HCT116 (cell line): Measurements from ENCODE around the gene CABS1. TPM values are rescaled to one million over a fixed set of nuclear protein-coding genes. Genes with fewer than 3 reads are reported as not detected.

Source experiments
- ATAC-seq: fragments of 200-7000 bp; cut with Tn5 transposase; 2 replicates; pipeline ENCODE4 v1.9.1; 2020; ENCODE audit warnings: mild to moderate bottlenecking, moderate library complexity
- BruUV-seq: library from RNA; stranded (reverse); fragments of 400-500 nt; replicated peaks from 2 replicates; lab custom pipeline; 2021; lab: Mats Ljungman, UMichigan
- CTCF ChIA-PET: fragments of 300-600 bp; sonication (Branson Sonifier 250); formaldehyde crosslinking; loops from one replicate; lab custom pipeline; 2021; ENCODE audit warnings: antibody characterized with exemption; lab: Charles Lee
- POLR2A ChIA-PET: fragments of 300-600, 350-600 bp; sonication (Branson Sonifier 250); formaldehyde crosslinking; loops from one replicate; lab custom pipeline; 2021; ENCODE audit warnings: antibody characterized with exemption; lab: Charles Lee
- RAD21 ChIA-PET, 2 experiments: fragments of 300-600 bp; sonication (Branson Sonifier 250); formaldehyde crosslinking; loops; one replicate each; lab custom pipeline; 2023; ENCODE audit warnings: low total read pairs in 2 of 2; ENCODE audit not compliant: uncharacterized antibody in 2 of 2, unreplicated experiment in 2 of 2, low non-redundant PET in 1 of 2; lab: Charles Lee
- DNase-seq: peaks from one replicate; pipeline ENCODE4 v3.0.0-alpha.2; 2010; ENCODE audit warnings: low read depth, low spot score
- H2AFZ ChIP-seq: fragments of 200-600 bp; shearing (Covaris generic), sonication (generic); 2 replicates; pipeline ENCODE4 v1.6.1; 2017; ENCODE audit warnings: low read depth, mixed run types, mixed read lengths, antibody characterized with exemption, low read length; ENCODE audit not compliant: poor library complexity, severe bottlenecking
- H3K27ac ChIP-seq: 2 replicates; pipeline ENCODE4 v1.5.1; 2012; ENCODE audit warnings: low read depth, low read length
- H3K27me3 ChIP-seq: fragments of 200-600 bp; sonication (generic); 2 replicates; pipeline ENCODE4 v1.6.1; 2016; ENCODE audit warnings: mixed run types, low read length, mixed read lengths; ENCODE audit not compliant: insufficient read depth
- H3K36me3 ChIP-seq, 2 experiments: fragments of 200-500 bp in 1 of 2; fragments of 200-600 bp in 1 of 2; sonication (Bioruptor generic) in 1 of 2; sonication (generic) in 1 of 2; 2 replicates each; pipeline versions ENCODE4 v1.5.1 to v1.6.1; 2014 to 2016; ENCODE audit warnings: low read length in 2 of 2, inconsistent platforms in 1 of 2, mixed read lengths in 1 of 2, mixed run types in 1 of 2; ENCODE audit not compliant: insufficient read depth in 2 of 2, control insufficient read depth in 1 of 2
- H3K4me1 ChIP-seq, 2 experiments: fragments of 200-600 bp in 1 of 2; sonication (generic) in 1 of 2; 2 replicates each; pipeline versions ENCODE4 v1.5.1 to v1.6.1; 2012 to 2017; ENCODE audit warnings: low read length in 2 of 2, inconsistent platforms in 1 of 2, mild to moderate bottlenecking in 1 of 2, mixed read lengths in 1 of 2, mixed run types in 1 of 2, moderate library complexity in 1 of 2; ENCODE audit not compliant: insufficient read depth in 2 of 2, control insufficient read depth in 1 of 2
- H3K4me2 ChIP-seq: fragments of 200-600 bp; sonication (generic); 2 replicates; pipeline ENCODE4 v1.6.1; 2017; ENCODE audit warnings: mixed run types, low read length, mixed read lengths
- H3K4me3 ChIP-seq, 2 experiments: fragments of 200-600 bp in 1 of 2; sonication (generic) in 1 of 2; replicated peaks in 1 of 2; 2 replicates each; pipeline ENCODE4 v1.5.1; 2011 to 2016; ENCODE audit warnings: low read length in 2 of 2, control low read depth in 1 of 2, low read depth in 1 of 2, mild to moderate bottlenecking in 1 of 2, mixed read lengths in 1 of 2, mixed run types in 1 of 2
- H3K79me2 ChIP-seq: fragments of 200-600 bp; sonication (generic); 2 replicates; pipeline ENCODE4 v1.6.1; 2017; ENCODE audit warnings: mild to moderate bottlenecking, mixed run types, low read length, moderate library complexity, mixed read lengths; ENCODE audit not compliant: insufficient read depth
- H3K9ac ChIP-seq: fragments of 200-600 bp; sonication (generic); 2 replicates; pipeline ENCODE4 v1.6.1; 2016; ENCODE audit warnings: low read length, mixed read lengths
- H3K9me2 ChIP-seq: fragments of 200-600 bp; sonication (generic), shearing (Covaris generic); 2 replicates; pipeline ENCODE4 v1.6.1; 2017; ENCODE audit warnings: mixed run types, mild to moderate bottlenecking, moderate library complexity; ENCODE audit not compliant: insufficient read depth
- H3K9me3 ChIP-seq, 2 experiments: fragments of 200-500 bp in 1 of 2; fragments of 200-600 bp in 1 of 2; sonication (Bioruptor generic) in 1 of 2; sonication (generic) in 1 of 2; 2 replicates each; pipeline ENCODE4 v1.6.1; 2014 to 2017; ENCODE audit warnings: low read length in 2 of 2, mixed read lengths in 2 of 2, inconsistent platforms in 1 of 2, low read depth in 1 of 2, mild to moderate bottlenecking in 1 of 2, mixed run types in 1 of 2, moderate library complexity in 1 of 2; ENCODE audit not compliant: control insufficient read depth in 1 of 2, insufficient read depth in 1 of 2
- H4K20me1 ChIP-seq: fragments of 200-600 bp; sonication (generic), shearing (Covaris generic); 2 replicates; pipeline ENCODE4 v1.6.1; 2017; ENCODE audit warnings: mixed run types, mild to moderate bottlenecking, moderate library complexity; ENCODE audit not compliant: insufficient read depth
- ATF3 ChIP-seq: IDR thresholded peaks from 2 replicates; pipeline ENCODE4 v1.6.1; 2012
- CBX3 ChIP-seq: IDR thresholded peaks from 2 replicates; pipeline ENCODE4 v1.6.1; 2012; ENCODE audit warnings: low read depth
- CEBPB ChIP-seq: IDR thresholded peaks from 2 replicates; pipeline ENCODE4 v1.6.1; 2012; ENCODE audit warnings: low read depth
- CTCF ChIP-seq, 3 experiments: fragments of 200-600 bp in 1 of 3; sonication (generic) in 1 of 3; IDR thresholded peaks in 2 of 3; conservative IDR thresholded peaks in 1 of 3; 2 replicates each; pipeline ENCODE4 v1.5.1; 2012 to 2017; ENCODE audit warnings: low read depth in 2 of 3, low read length in 2 of 3, antibody characterized with exemption in 1 of 3, borderline replicate concordance in 1 of 3, control low read depth in 1 of 3, mild to moderate bottlenecking in 1 of 3, mixed read lengths in 1 of 3, mixed run types in 1 of 3, moderate library complexity in 1 of 3; ENCODE audit not compliant: insufficient read depth in 1 of 3
- EGR1 ChIP-seq: IDR thresholded peaks from 2 replicates; pipeline ENCODE4 v1.6.1; 2012; ENCODE audit warnings: low read depth
- ELF1 ChIP-seq: IDR thresholded peaks from 2 replicates; pipeline ENCODE4 v1.6.1; 2012; ENCODE audit warnings: low read depth, borderline replicate concordance
- EZH2 ChIP-seq: fragments of 200-600 bp; sonication (generic); IDR thresholded peaks from 2 replicates; pipeline ENCODE4 v1.6.1; 2017; ENCODE audit warnings: antibody characterized with exemption, mixed run types
- FOSL1 ChIP-seq: IDR thresholded peaks from 2 replicates; pipeline ENCODE4 v1.6.1; 2012; ENCODE audit warnings: low read depth
- MAX ChIP-seq: IDR thresholded peaks from 2 replicates; pipeline ENCODE4 v1.6.1; 2012
- POLR2A ChIP-seq: IDR thresholded peaks from 2 replicates; pipeline ENCODE4 v1.7.0; 2011; ENCODE audit warnings: borderline replicate concordance; ENCODE audit not compliant: insufficient read depth, insufficient read length; ENCODE audit errors: extremely low read depth
- RAD21 ChIP-seq: IDR thresholded peaks from 2 replicates; pipeline ENCODE4 v1.6.1; 2012; ENCODE audit warnings: low read depth, mild to moderate bottlenecking
- SP1 ChIP-seq: IDR thresholded peaks from 2 replicates; pipeline ENCODE4 v1.6.1; 2012; ENCODE audit warnings: low read depth
- SRF ChIP-seq: IDR thresholded peaks from 2 replicates; pipeline ENCODE4 v1.6.1; 2012; ENCODE audit warnings: low read depth
- TCF7L2 ChIP-seq: IDR thresholded peaks from 2 replicates; pipeline ENCODE4 v1.7.0; 2011; ENCODE audit warnings: borderline replicate concordance, inconsistent platforms; ENCODE audit not compliant: insufficient read depth, insufficient read length; ENCODE audit errors: extremely low read depth
- ZFX ChIP-seq: fragments of 450-650 bp; IDR thresholded peaks from 2 replicates; pipeline ENCODE4 v1.6.1; 2017
- ZNF274 ChIP-seq: fragments of 200-500 bp; sonication (Bioruptor generic); IDR thresholded peaks from 2 replicates; pipeline ENCODE4 v1.6.1; 2014; ENCODE audit warnings: mild to moderate bottlenecking, low read depth, low read length, inconsistent platforms
- intact Hi-C: fragments of 100-400 bp; cut with micrococcal nuclease; formaldehyde crosslinking; loops from 2 replicates; pipeline ENCODE4 v1.10.0; 2022
- total RNA-seq: library from RNA; stranded (reverse); gene quantifications from one replicate; pipeline ENCODE4 v1.2.1, GENCODE V29; 2021; ENCODE audit not compliant: unreplicated experiment
- TF ChIP-seq, protein P1 (sequence below): IDR thresholded peaks from 2 replicates; pipeline ENCODE4 v1.6.1; 2012; ENCODE audit warnings: low read depth

CABS1 gene
- total RNA-seq, 1 experiment from 2014 or later: not detected

DNA sequence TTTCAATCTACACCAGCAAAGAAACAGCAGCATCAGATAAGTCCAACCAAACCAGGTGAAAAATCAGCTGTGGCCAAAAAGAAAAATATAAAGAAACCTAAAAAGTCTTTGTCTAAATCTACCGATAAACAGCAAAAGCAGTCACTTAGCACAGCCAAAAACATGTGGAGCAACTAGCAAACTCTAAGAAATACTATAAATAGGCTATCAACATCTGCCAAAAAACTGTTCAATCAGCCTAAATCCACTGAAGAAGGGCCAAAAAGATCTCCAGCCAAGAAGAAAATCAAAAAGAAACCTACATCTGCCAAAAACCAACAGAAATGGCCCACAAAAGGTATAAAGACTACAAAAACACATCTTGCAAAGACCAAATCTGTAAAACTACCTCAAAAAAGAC is 36.7 kb upstream of the CABS1 start:
- Histone ChIP-seq H3K4me1 (no peaks in the 10 kb centered on the region), H3K27ac (no peak overlapping the region), H3K79me2 (no peaks in the 10 kb centered on the region), H3K9me3 (no peaks in the 10 kb centered on the region), H2AFZ (no peak overlapping the region), H3K27me3 (no peaks in the 10 kb centered on the region), H3K9ac (no peak overlapping the region), H3K9me2 (no peaks in the 10 kb centered on the region), H3K4me2 (no peak overlapping the region), H4K20me1 (no peaks in the 10 kb centered on the region), H3K4me3 (no peak overlapping the region)
- no peak for ATAC-seq
- intact Hi-C loops: no loop called here
- POLR2A ChIA-PET: no interaction called here
- CTCF ChIA-PET: no interaction called here
- RAD21 ChIA-PET: no interaction called here
- no peak for DNase-seq
- no peak for TF ChIP-seq POLR2A
- TF ChIP-seq FOSL1: no peak
- TF ChIP-seq RAD21: no peak
- TF ChIP-seq, all 23 proteins: peak for 0
- H3K36me3 ChIP-seq: no peaks in the 10 kb centered on the region
- BruUV-seq: no TSS peak

GRCh38 chr4:70299643-70300042 is 35.1 kb upstream of the CABS1 start:
- no TSS peak for BruUV-seq
- CTCF ChIA-PET: no interaction called here
- ATAC-seq: no peak
- no peak for TF ChIP-seq TCF7L2
- TF ChIP-seq ZFX: no peak
- no peak for TF ChIP-seq POLR2A
- TF ChIP-seq EZH2: no peak
- no peak for TF ChIP-seq CEBPB
- no peak for TF ChIP-seq CTCF (IDR thresholded peaks at IDR 0.05 in 2 of 3, conservative IDR thresholded peaks at IDR 0.05 in 1 of 3; ENCODE audit: borderline replicate concordance in 1 of 3, insufficient read depth in 1 of 3, low read depth in 2 of 3, low read length in 2 of 3)
- no peak for TF ChIP-seq CBX3
- no peak for TF ChIP-seq FOSL1
- TF ChIP-seq SRF: no peak
- no peak for TF ChIP-seq EGR1
- TF ChIP-seq ELF1: no peak
- no peak for TF ChIP-seq RAD21
- TF ChIP-seq, protein P1, sequence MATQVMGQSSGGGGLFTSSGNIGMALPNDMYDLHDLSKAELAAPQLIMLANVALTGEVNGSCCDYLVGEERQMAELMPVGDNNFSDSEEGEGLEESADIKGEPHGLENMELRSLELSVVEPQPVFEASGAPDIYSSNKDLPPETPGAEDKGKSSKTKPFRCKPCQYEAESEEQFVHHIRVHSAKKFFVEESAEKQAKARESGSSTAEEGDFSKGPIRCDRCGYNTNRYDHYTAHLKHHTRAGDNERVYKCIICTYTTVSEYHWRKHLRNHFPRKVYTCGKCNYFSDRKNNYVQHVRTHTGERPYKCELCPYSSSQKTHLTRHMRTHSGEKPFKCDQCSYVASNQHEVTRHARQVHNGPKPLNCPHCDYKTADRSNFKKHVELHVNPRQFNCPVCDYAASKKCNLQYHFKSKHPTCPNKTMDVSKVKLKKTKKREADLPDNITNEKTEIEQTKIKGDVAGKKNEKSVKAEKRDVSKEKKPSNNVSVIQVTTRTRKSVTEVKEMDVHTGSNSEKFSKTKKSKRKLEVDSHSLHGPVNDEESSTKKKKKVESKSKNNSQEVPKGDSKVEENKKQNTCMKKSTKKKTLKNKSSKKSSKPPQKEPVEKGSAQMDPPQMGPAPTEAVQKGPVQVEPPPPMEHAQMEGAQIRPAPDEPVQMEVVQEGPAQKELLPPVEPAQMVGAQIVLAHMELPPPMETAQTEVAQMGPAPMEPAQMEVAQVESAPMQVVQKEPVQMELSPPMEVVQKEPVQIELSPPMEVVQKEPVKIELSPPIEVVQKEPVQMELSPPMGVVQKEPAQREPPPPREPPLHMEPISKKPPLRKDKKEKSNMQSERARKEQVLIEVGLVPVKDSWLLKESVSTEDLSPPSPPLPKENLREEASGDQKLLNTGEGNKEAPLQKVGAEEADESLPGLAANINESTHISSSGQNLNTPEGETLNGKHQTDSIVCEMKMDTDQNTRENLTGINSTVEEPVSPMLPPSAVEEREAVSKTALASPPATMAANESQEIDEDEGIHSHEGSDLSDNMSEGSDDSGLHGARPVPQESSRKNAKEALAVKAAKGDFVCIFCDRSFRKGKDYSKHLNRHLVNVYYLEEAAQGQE: no peak
- TF ChIP-seq ZNF274: no peak
- no peak for TF ChIP-seq ATF3
- no peak for TF ChIP-seq MAX
- no peak for TF ChIP-seq SP1

More at GRCh38 chr4:70299643-70300042, 35.1 kb upstream of the CABS1 start:
- Histone ChIP-seq H3K4me2 (no peak overlapping the region), H2AFZ (no peak overlapping the region), H3K4me1 (no peaks in the 10 kb centered on the region), H3K9ac (no peak overlapping the region), H3K9me2 (no peaks in the 10 kb centered on the region), H3K9me3 (no peaks in the 10 kb centered on the region), H3K36me3 (no peaks in the 10 kb centered on the region), H3K79me2 (no peaks in the 10 kb centered on the region), H3K27me3 (no peaks in the 10 kb centered on the region), H3K4me3 (no peak overlapping the region), H3K27ac (no peak overlapping the region), H4K20me1 (no peaks in the 10 kb centered on the region)
- no peak for DNase-seq
- ChIA-PET RAD21 (no interaction called here), POLR2A (no interaction called here)
- intact Hi-C loops: no loop called here
